PC-9 (cell line): ENCODE results near the gene SPOCK3. TPM values are rescaled to one million over a fixed set of nuclear protein-coding genes. Genes with fewer than 3 reads are reported as not detected.

Experiments
- BruUV-seq: library from RNA; stranded (reverse); fragments of 400-500 nt; replicated peaks from 2 replicates; lab custom pipeline; 2021; lab: Mats Ljungman, UMichigan
- CTCF ChIA-PET: fragments of 300-600 bp; sonication (Branson Sonifier 250); formaldehyde crosslinking; loops from one replicate; lab custom pipeline; 2022; ENCODE audit warnings: antibody characterized with exemption; lab: Charles Lee
- POLR2A ChIA-PET: fragments of 300-600 bp; sonication (Branson Sonifier 250); formaldehyde crosslinking; loops from one replicate; lab custom pipeline; 2022; ENCODE audit warnings: antibody characterized with exemption; ENCODE audit not compliant: unreplicated experiment; lab: Charles Lee
- DNase-seq, 2 experiments: peaks; one replicate each; pipeline versions ENCODE4 v3.0.0 to v3.0.0-alpha.2; 2015 to 2022; ENCODE audit warnings: mixed read lengths in 1 of 2
- H2AFZ ChIP-seq: fragments of 200-600 bp; sonication (generic); 2 replicates; pipeline ENCODE4 v1.8.1; 2017; ENCODE audit warnings: antibody characterized with exemption
- H3F3A ChIP-seq: fragments of 200-600 bp; sonication (generic); 2 replicates; pipeline ENCODE4 v1.8.1; 2017; ENCODE audit warnings: antibody characterized with exemption, mild to moderate bottlenecking, low read depth; ENCODE audit not compliant: insufficient read depth
- H3K27ac ChIP-seq: fragments of 200-600 bp; sonication (generic); 2 replicates; pipeline ENCODE4 v1.6.1; 2016; ENCODE audit warnings: mixed run types
- H3K27me3 ChIP-seq: fragments of 200-600 bp; sonication (generic); 2 replicates; pipeline ENCODE4 v1.6.1; 2016; ENCODE audit warnings: low read depth, mixed run types; ENCODE audit not compliant: insufficient read depth
- H3K36me3 ChIP-seq: fragments of 200-600 bp; sonication (generic); 2 replicates; pipeline ENCODE4 v1.6.1; 2016; ENCODE audit warnings: low read depth, mixed run types
- H3K4me1 ChIP-seq: fragments of 200-600 bp; sonication (generic); replicated peaks from 2 replicates; pipeline ENCODE4 v1.6.1; 2016; ENCODE audit warnings: mixed run types; ENCODE audit not compliant: insufficient read depth
- H3K4me2 ChIP-seq: fragments of 200-600 bp; sonication (generic); 2 replicates; pipeline ENCODE4 v1.6.1; 2017; ENCODE audit warnings: mixed run types
- H3K4me3 ChIP-seq: fragments of 200-600 bp; sonication (generic); 2 replicates; pipeline ENCODE4 v1.6.1; 2016; ENCODE audit warnings: mixed run types
- H3K79me2 ChIP-seq: fragments of 200-600 bp; sonication (generic); 2 replicates; pipeline ENCODE4 v1.6.1; 2017; ENCODE audit warnings: low read depth, mixed run types
- H3K9me2 ChIP-seq: fragments of 200-600 bp; sonication (generic); 2 replicates; pipeline ENCODE4 v1.8.1; 2017; ENCODE audit warnings: mild to moderate bottlenecking; ENCODE audit not compliant: insufficient read depth
- H3K9me3 ChIP-seq: fragments of 200-600 bp; sonication (generic); 2 replicates; pipeline ENCODE4 v1.8.1; 2016; ENCODE audit warnings: low read depth; ENCODE audit not compliant: insufficient read depth
- H4K20me1 ChIP-seq: fragments of 200-600 bp; sonication (generic); 2 replicates; pipeline ENCODE4 v1.8.1; 2017; ENCODE audit not compliant: insufficient read depth
- EZH2 ChIP-seq: fragments of 200-600 bp; sonication (generic); IDR thresholded peaks from 2 replicates; pipeline ENCODE4 v1.8.0; 2017; ENCODE audit warnings: antibody characterized with exemption, low read depth
- intact Hi-C: fragments of 100-400 bp; cut with micrococcal nuclease; formaldehyde crosslinking; loops from one replicate; pipeline ENCODE4 v1.10.0; 2022; ENCODE audit not compliant: unreplicated experiment
- total RNA-seq: library from RNA; stranded (reverse); gene quantifications from 2 replicates; pipeline ENCODE4 v1.2.3, GENCODE V29; 2021
- TF ChIP-seq, protein P1 (sequence below): fragments of 200-600 bp; sonication (generic); conservative IDR thresholded peaks from 2 replicates; pipeline ENCODE4 v1.6.1; 2017; ENCODE audit warnings: mixed run types, antibody characterized with exemption, mild to moderate bottlenecking, moderate library complexity

SPOCK3 gene
- total RNA-seq, 1 experiment from 2014 or later, result not detected

DNA sequence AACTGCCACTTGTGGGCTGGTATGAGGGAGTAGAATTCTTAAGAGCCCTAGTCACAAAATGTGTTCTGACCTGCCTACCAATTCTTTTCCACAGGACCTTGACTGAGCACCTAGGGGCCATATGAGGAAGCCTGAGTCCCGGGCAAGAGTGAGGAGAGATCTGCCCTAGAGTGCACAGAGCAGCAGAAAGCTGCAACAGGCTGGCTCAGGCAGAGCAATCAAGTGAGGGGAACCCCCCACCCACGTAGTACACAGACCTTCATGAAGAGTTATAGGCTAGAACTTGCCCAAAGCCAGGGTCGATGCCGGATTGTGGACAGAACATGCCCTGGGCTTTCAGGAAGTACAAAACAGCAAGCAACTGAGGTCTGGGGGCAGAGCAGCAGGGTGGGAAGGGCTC is 117.0 kb downstream of the SPOCK3 start:
- Histone ChIP-seq H3K4me2 (no peak overlapping the region), H3K36me3 (no peaks in the 10 kb centered on the region), H3K4me3 (no peak overlapping the region), H3K4me1 (no peaks in the 10 kb centered on the region), H3K9me3 (no peaks in the 10 kb centered on the region), H3K79me2 (no peaks in the 10 kb centered on the region), H3K27ac (no peak overlapping the region), H3F3A (no peaks in the 10 kb centered on the region), H4K20me1 (no peaks in the 10 kb centered on the region), H2AFZ (no peak overlapping the region), H3K9me2 (no peaks in the 10 kb centered on the region), H3K27me3 (no peaks in the 10 kb centered on the region)
- intact Hi-C loops, result no loop called here
- TF ChIP-seq, protein P1, sequence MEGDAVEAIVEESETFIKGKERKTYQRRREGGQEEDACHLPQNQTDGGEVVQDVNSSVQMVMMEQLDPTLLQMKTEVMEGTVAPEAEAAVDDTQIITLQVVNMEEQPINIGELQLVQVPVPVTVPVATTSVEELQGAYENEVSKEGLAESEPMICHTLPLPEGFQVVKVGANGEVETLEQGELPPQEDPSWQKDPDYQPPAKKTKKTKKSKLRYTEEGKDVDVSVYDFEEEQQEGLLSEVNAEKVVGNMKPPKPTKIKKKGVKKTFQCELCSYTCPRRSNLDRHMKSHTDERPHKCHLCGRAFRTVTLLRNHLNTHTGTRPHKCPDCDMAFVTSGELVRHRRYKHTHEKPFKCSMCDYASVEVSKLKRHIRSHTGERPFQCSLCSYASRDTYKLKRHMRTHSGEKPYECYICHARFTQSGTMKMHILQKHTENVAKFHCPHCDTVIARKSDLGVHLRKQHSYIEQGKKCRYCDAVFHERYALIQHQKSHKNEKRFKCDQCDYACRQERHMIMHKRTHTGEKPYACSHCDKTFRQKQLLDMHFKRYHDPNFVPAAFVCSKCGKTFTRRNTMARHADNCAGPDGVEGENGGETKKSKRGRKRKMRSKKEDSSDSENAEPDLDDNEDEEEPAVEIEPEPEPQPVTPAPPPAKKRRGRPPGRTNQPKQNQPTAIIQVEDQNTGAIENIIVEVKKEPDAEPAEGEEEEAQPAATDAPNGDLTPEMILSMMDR, result no peak
- TF ChIP-seq EZH2, result no peak
- no TSS peak for BruUV-seq
- ChIA-PET CTCF (no interaction called here), POLR2A (no interaction called here)
- DNase-seq, result no peak

DNA sequence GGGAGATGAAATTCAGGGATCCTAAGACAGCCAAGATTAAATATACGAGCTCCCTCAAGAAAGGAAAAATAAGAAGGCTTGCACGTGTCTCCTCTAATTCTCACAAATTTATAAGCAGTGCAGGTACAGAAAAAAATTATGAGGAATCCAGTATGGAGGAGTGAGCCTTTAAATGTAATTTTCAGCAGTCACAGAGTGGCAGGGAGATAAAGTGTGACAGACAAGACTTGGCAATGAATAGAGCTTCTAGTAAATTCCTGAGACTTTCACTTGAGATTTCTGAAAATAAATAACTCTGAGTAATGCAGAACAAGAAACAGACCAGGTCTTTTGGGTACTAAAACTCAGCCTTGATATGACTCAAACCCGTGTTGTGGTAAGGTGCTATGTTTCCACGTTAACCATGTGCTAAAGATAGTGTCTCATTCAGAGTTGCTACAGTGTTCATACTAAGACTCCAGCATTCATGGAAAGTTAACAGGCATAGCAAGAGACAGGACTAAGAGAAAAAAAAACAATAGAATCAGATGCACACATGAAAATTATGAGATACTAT is 119.8 kb downstream of the SPOCK3 start:
- Histone ChIP-seq H3K79me2 (no peaks in the 10 kb centered on the region), H3K4me1 (no peaks in the 10 kb centered on the region), H3K36me3 (no peaks in the 10 kb centered on the region), H2AFZ (no peak overlapping the region), H4K20me1 (no peaks in the 10 kb centered on the region), H3F3A (no peaks in the 10 kb centered on the region), H3K27ac (no peak overlapping the region), H3K27me3 (no peaks in the 10 kb centered on the region), H3K4me3 (no peak overlapping the region), H3K4me2 (no peak overlapping the region), H3K9me2 (no peaks in the 10 kb centered on the region), H3K9me3 (no peaks in the 10 kb centered on the region)
- CTCF ChIA-PET, result no interaction called here
- no peak for TF ChIP-seq EZH2
- TF ChIP-seq, protein P1, result no peak
- intact Hi-C loops, result no loop called here
- no peak for DNase-seq
- no TSS peak for BruUV-seq
- POLR2A ChIA-PET, result interaction anchor here (0.6 kb wide), 1 partner anchor 74 kb away, joined by 5 read pairs; no protein-coding TSS in a partner anchor

DNA sequence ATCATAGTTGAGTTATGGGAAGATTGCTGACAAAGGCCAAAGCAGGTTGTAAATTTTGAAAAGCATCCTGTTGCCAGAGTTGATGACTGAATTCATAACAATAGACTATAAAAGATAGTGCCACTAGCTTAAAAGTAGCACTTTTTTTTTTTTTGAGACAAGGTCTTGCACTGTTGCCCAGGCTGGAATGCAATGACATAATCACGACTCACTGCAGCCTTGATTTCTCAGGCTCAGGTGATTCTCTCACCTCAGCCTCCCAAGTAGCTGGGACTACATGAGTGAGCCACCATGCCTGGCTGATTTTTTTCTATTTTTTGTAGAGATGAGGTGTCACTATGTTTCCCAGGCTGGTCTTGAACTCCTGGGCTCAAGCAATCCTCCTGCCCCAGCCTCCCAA is 122.7 kb downstream of the SPOCK3 start:
- Histone ChIP-seq H2AFZ (no peak overlapping the region), H3K27ac (no peak overlapping the region), H3K4me2 (no peak overlapping the region), H3K4me1 (no peaks in the 10 kb centered on the region), H3K9me2 (no peaks in the 10 kb centered on the region), H3K27me3 (no peaks in the 10 kb centered on the region), H3K79me2 (no peaks in the 10 kb centered on the region), H3K36me3 (no peaks in the 10 kb centered on the region), H3K4me3 (no peak overlapping the region), H3F3A (no peaks in the 10 kb centered on the region), H4K20me1 (no peaks in the 10 kb centered on the region), H3K9me3 (no peaks in the 10 kb centered on the region)
- BruUV-seq, result no TSS peak
- intact Hi-C loops, result no loop called here
- no peak for TF ChIP-seq EZH2
- TF ChIP-seq, protein P1, result no peak
- ChIA-PET POLR2A (no interaction called here), CTCF (no interaction called here)
- DNase-seq, result no peak
